H9 (cell line): ENCODE results near the gene HECW1. TPM values are rescaled to one million over a fixed set of nuclear protein-coding genes. Genes with fewer than 3 reads are reported as not detected.

Experiments used
- DNase-seq: peaks from one replicate; pipeline ENCODE4 v3.0.0-alpha.2; 2017
- H2AFZ ChIP-seq: one replicate; pipeline ENCODE4 v1.6.1; 2013; ENCODE audit warnings: mild to moderate bottlenecking, low read length, control low read depth, moderate library complexity
- H2AK5ac ChIP-seq: 2 replicates; pipeline ENCODE4 v1.6.1; 2013; ENCODE audit warnings: low read length, control low read depth, mixed read lengths; ENCODE audit not compliant: insufficient read length
- H2BK120ac ChIP-seq: one replicate; pipeline ENCODE4 v1.6.1; 2013; ENCODE audit warnings: low read depth, mild to moderate bottlenecking, low read length, control low read depth, inconsistent platforms; ENCODE audit not compliant: poor library complexity, severe bottlenecking
- H2BK12ac ChIP-seq: 2 replicates; pipeline ENCODE4 v1.6.1; 2013; ENCODE audit warnings: low read length, control low read depth, mixed read lengths, low read depth; ENCODE audit not compliant: insufficient read length
- H2BK15ac ChIP-seq: 2 replicates; pipeline ENCODE4 v1.6.1; 2013; ENCODE audit warnings: low read depth, low read length, control low read depth
- H2BK20ac ChIP-seq: one replicate; pipeline ENCODE4 v1.6.1; 2013; ENCODE audit warnings: low read depth, mild to moderate bottlenecking, low read length, control low read depth, inconsistent platforms; ENCODE audit not compliant: poor library complexity, severe bottlenecking
- H2BK5ac ChIP-seq: 2 replicates; pipeline ENCODE4 v1.6.1; 2013; ENCODE audit warnings: low read length, control low read depth, mixed read lengths; ENCODE audit not compliant: insufficient read length
- H3K14ac ChIP-seq: 2 replicates; pipeline ENCODE4 v1.6.1; 2013; ENCODE audit warnings: low read length, control low read depth; ENCODE audit not compliant: insufficient read depth
- H3K18ac ChIP-seq: 2 replicates; pipeline ENCODE4 v1.6.1; 2013; ENCODE audit warnings: low read depth, mild to moderate bottlenecking, mixed read lengths, low read length, control low read depth; ENCODE audit not compliant: insufficient read length
- H3K23ac ChIP-seq: 2 replicates; pipeline ENCODE4 v1.6.1; 2013; ENCODE audit warnings: low read length, control low read depth, mixed read lengths, low read depth; ENCODE audit not compliant: insufficient read length
- H3K23me2 ChIP-seq: 2 replicates; pipeline ENCODE4 v1.6.1; 2013; ENCODE audit warnings: low read depth, mild to moderate bottlenecking, mixed read lengths, low read length, control low read depth; ENCODE audit not compliant: insufficient read length, poor library complexity, severe bottlenecking
- H3K27ac ChIP-seq: 2 replicates; pipeline ENCODE4 v1.5.1; 2013; ENCODE audit warnings: low read length, control low read depth, mixed read lengths, low read depth; ENCODE audit not compliant: insufficient read length
- H3K27me3 ChIP-seq: 2 replicates; pipeline ENCODE4 v1.6.1; 2013; ENCODE audit warnings: low read length, control low read depth, inconsistent platforms; ENCODE audit not compliant: insufficient read depth
- H3K4ac ChIP-seq: 2 replicates; pipeline ENCODE4 v1.6.1; 2013; ENCODE audit warnings: low read depth, mild to moderate bottlenecking, control low read depth, inconsistent platforms, low read length, moderate library complexity
- H3K4me1 ChIP-seq: 2 replicates; pipeline ENCODE4 v1.6.1; 2013; ENCODE audit warnings: low read length, control low read depth, inconsistent platforms; ENCODE audit not compliant: insufficient read depth
- H3K4me2 ChIP-seq: 2 replicates; pipeline ENCODE4 v1.6.1; 2013; ENCODE audit warnings: low read length, control low read depth, mixed read lengths; ENCODE audit not compliant: insufficient read length, insufficient read depth
- H3K56ac ChIP-seq: 2 replicates; pipeline ENCODE4 v1.6.1; 2013; ENCODE audit warnings: low read depth, mild to moderate bottlenecking, mixed read lengths, low read length, control low read depth; ENCODE audit not compliant: insufficient read length
- H3K79me1 ChIP-seq: 2 replicates; pipeline ENCODE4 v1.6.1; 2013; ENCODE audit warnings: low read depth, mild to moderate bottlenecking, moderate library complexity, low read length, control low read depth, inconsistent platforms; ENCODE audit not compliant: insufficient read depth, poor library complexity, severe bottlenecking
- H3K79me2 ChIP-seq: 2 replicates; pipeline ENCODE4 v1.6.1; 2013; ENCODE audit warnings: low read length, control low read depth, inconsistent platforms; ENCODE audit not compliant: insufficient read depth
- H3K9ac ChIP-seq: 2 replicates; pipeline ENCODE4 v1.6.1; 2013; ENCODE audit warnings: low read length, control low read depth, mixed read lengths; ENCODE audit not compliant: insufficient read length; ENCODE audit errors: extremely low read depth
- H3K9me3 ChIP-seq: one replicate; pipeline ENCODE4 v1.6.1; 2013; ENCODE audit warnings: low read depth, low read length, inconsistent platforms; ENCODE audit not compliant: control insufficient read depth
- H3T11ph ChIP-seq: one replicate; pipeline ENCODE4 v1.6.1; 2013; ENCODE audit warnings: mild to moderate bottlenecking, low read length, control low read depth, inconsistent platforms
- H4K20me1 ChIP-seq: one replicate; pipeline ENCODE4 v1.6.1; 2013; ENCODE audit not compliant: control insufficient read depth, insufficient read length, insufficient read depth
- H4K5ac ChIP-seq: 2 replicates; pipeline ENCODE4 v1.6.1; 2013; ENCODE audit warnings: low read depth, mild to moderate bottlenecking, mixed read lengths, low read length, control low read depth; ENCODE audit not compliant: insufficient read length
- H4K8ac ChIP-seq: replicated peaks from 2 replicates; pipeline ENCODE4 v1.6.1; 2013; ENCODE audit warnings: low read length, control low read depth, mixed read lengths, low read depth; ENCODE audit not compliant: insufficient read length
- H4K91ac ChIP-seq: 2 replicates; pipeline ENCODE4 v1.6.1; 2013; ENCODE audit warnings: low read depth, mild to moderate bottlenecking, moderate library complexity, mixed read lengths, low read length, control low read depth; ENCODE audit not compliant: insufficient read length
- H3K27ac Mint-ChIP-seq, 3 experiments: 2 replicates in 2 of 3; 3 replicates in 1 of 3; pipeline ENCODE4 v1.8.0; 2020 to 2021; ENCODE audit warnings: mixed read lengths in 3 of 3, mild to moderate bottlenecking in 1 of 3, moderate library complexity in 1 of 3
- H3K27me3 Mint-ChIP-seq: 2 replicates; pipeline ENCODE4 v1.8.0; 2021; ENCODE audit warnings: low read depth, mild to moderate bottlenecking, moderate library complexity, mixed read lengths
- H3K36me3 Mint-ChIP-seq, 3 experiments: 2 replicates in 2 of 3; 3 replicates in 1 of 3; pipeline ENCODE4 v1.8.0; 2020 to 2021; ENCODE audit warnings: low read depth in 3 of 3, mixed read lengths in 3 of 3; ENCODE audit not compliant: insufficient read depth in 1 of 3
- H3K4me1 Mint-ChIP-seq, 2 experiments: 2 replicates each; pipeline ENCODE4 v1.8.0; 2020; ENCODE audit warnings: mixed read lengths in 2 of 2
- H3K4me3 Mint-ChIP-seq, 2 experiments: 2 replicates in 1 of 2; 3 replicates in 1 of 2; pipeline ENCODE4 v1.8.0; 2020 to 2021; ENCODE audit warnings: mild to moderate bottlenecking in 2 of 2, mixed read lengths in 2 of 2, moderate library complexity in 1 of 2
- H3K9me3 Mint-ChIP-seq, 2 experiments: 2 replicates in 1 of 2; 3 replicates in 1 of 2; pipeline ENCODE4 v1.8.0; 2020; ENCODE audit warnings: mild to moderate bottlenecking in 2 of 2, mixed read lengths in 2 of 2, moderate library complexity in 1 of 2
- WGBS: extraction: QIAGEN DNeasy Blood & Tissue Kit; methylation state at CpG from one replicate; pipeline ENCODE4 v1.1.7; 2013; ENCODE audit warnings: missing lambda C conversion rate, low lambda C conversion rate, mixed read lengths; ENCODE audit not compliant: insufficient read length; ENCODE audit errors: extremely low coverage; 5-methylcytosine and 5-hydroxymethylcytosine counted together
- total RNA-seq: library from RNA; stranded (reverse); gene quantifications from 2 replicates; pipeline ENCODE4 v1.2.1, GENCODE V29; 2021
- TF ChIP-seq, protein P1 (sequence below): fragments of 200-600 bp; sonication (generic); conservative IDR thresholded peaks from 3 replicates; pipeline ENCODE4 v1.8.0; 2021; ENCODE audit warnings: antibody characterized with exemption, mild to moderate bottlenecking

HECW1 gene
- total RNA-seq, 1 experiment from 2014 or later = 5.0 TPM

DNA sequence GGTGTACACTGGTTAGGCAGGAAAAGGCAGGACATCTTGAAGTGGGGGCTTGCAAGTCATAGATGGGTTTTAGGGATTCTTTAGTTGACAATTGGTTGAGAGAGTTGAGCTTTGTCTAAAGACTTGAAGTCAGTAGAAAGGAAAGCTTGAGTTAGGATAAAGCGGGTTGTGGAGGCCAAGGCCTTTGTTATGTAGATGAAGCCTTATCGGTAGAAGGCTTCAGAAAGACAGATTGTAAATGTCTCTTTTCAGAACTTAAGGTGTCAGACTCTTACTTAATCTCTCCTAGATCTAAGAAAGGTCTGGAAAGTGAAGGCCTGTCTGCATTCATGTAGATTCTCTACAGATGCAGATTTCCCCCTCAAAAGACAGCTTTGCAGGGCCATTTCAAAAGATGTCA lies 177.4 kb downstream of the HECW1 start:
- Histone ChIP-seq H3K23me2 (no peaks in the 10 kb centered on the region), H3K9ac (no peak overlapping the region), H3K4ac (no peak overlapping the region), H2BK5ac (no peak overlapping the region), H4K91ac (no peak overlapping the region), H2BK15ac (no peak overlapping the region), H3K27ac (no peak overlapping the region), H3K4me2 (no peak overlapping the region), H3T11ph (no peak overlapping the region), H3K79me2 (no peaks in the 10 kb centered on the region), H3K27me3 (no peaks in the 10 kb centered on the region), H4K8ac (no peak overlapping the region), H3K4me1 (peaks cover 21% of the 10 kb centered on the region; the same call in 1 of the 2 replicates), H2BK12ac (no peak overlapping the region), H3K9me3 (peaks cover 14% of the 10 kb centered on the region), H2BK20ac (no peak overlapping the region), H3K56ac (no peak overlapping the region), H4K5ac (no peak overlapping the region), H2BK120ac (no peak overlapping the region), H3K18ac (no peak overlapping the region), H2AFZ (no peak overlapping the region), H4K20me1 (no peaks in the 10 kb centered on the region), H3K79me1 (no peaks in the 10 kb centered on the region), H2AK5ac (no peak overlapping the region), H3K14ac (no peak overlapping the region), H3K23ac (no peak overlapping the region)
- Mint-ChIP-seq H3K36me3 (peaks cover 34 to 68% (median 47%) of the 10 kb centered on the region in 3 experiments), H3K27ac (peak overlapping the region; percentile 3 to 80 (median 51); a peak in 5 of 7 replicates), H3K27me3 (no peaks in the 10 kb centered on the region), H3K4me3 (no peak overlapping the region), H3K9me3 (peaks cover 43 to 45% of the 10 kb centered on the region in 2 experiments), H3K4me1 (peaks cover 49% of the 10 kb centered on the region in 2 experiments)
- no peak for DNase-seq
- WGBS = no CpG with 5 or more reads among the region's 2 CpGs
- TF ChIP-seq, protein P1, sequence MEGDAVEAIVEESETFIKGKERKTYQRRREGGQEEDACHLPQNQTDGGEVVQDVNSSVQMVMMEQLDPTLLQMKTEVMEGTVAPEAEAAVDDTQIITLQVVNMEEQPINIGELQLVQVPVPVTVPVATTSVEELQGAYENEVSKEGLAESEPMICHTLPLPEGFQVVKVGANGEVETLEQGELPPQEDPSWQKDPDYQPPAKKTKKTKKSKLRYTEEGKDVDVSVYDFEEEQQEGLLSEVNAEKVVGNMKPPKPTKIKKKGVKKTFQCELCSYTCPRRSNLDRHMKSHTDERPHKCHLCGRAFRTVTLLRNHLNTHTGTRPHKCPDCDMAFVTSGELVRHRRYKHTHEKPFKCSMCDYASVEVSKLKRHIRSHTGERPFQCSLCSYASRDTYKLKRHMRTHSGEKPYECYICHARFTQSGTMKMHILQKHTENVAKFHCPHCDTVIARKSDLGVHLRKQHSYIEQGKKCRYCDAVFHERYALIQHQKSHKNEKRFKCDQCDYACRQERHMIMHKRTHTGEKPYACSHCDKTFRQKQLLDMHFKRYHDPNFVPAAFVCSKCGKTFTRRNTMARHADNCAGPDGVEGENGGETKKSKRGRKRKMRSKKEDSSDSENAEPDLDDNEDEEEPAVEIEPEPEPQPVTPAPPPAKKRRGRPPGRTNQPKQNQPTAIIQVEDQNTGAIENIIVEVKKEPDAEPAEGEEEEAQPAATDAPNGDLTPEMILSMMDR = no peak
